Ishikawa (cell line): ENCODE data around the gene LRRC71.

ENCODE experiments used
- CEBPB ChIP-seq: IDR thresholded peaks from 2 replicates; pipeline ENCODE4 v1.6.1; 2012
- CREB1 ChIP-seq: IDR thresholded peaks from 2 replicates; pipeline ENCODE4 v1.6.1; 2012; ENCODE audit warnings: low read depth
- EGR1 ChIP-seq: IDR thresholded peaks from 2 replicates; pipeline ENCODE4 v1.6.1; 2012
- EP300 ChIP-seq: IDR thresholded peaks from 2 replicates; pipeline ENCODE4 v1.6.1; 2012; ENCODE audit warnings: borderline replicate concordance
- NFIC ChIP-seq: IDR thresholded peaks from 2 replicates; pipeline ENCODE4 v1.6.1; 2012
- RAD21 ChIP-seq: IDR thresholded peaks from 2 replicates; pipeline ENCODE4 v1.6.1; 2012; ENCODE audit warnings: low read depth
- TAF1 ChIP-seq: IDR thresholded peaks from 2 replicates; pipeline ENCODE4 v1.6.1; 2012; ENCODE audit warnings: low read depth, mild to moderate bottlenecking
- TCF12 ChIP-seq: IDR thresholded peaks from 2 replicates; pipeline ENCODE4 v1.6.1; 2012; ENCODE audit warnings: low read depth
- TEAD4 ChIP-seq: IDR thresholded peaks from 2 replicates; pipeline ENCODE4 v1.6.1; 2012
- YY1 ChIP-seq: IDR thresholded peaks from 2 replicates; pipeline ENCODE4 v1.6.1; 2012; ENCODE audit warnings: low read depth
- TF ChIP-seq, protein P1 (sequence below): IDR thresholded peaks from 2 replicates; pipeline ENCODE4 v1.6.1; 2012; ENCODE audit warnings: low read depth, mild to moderate bottlenecking

DNA sequence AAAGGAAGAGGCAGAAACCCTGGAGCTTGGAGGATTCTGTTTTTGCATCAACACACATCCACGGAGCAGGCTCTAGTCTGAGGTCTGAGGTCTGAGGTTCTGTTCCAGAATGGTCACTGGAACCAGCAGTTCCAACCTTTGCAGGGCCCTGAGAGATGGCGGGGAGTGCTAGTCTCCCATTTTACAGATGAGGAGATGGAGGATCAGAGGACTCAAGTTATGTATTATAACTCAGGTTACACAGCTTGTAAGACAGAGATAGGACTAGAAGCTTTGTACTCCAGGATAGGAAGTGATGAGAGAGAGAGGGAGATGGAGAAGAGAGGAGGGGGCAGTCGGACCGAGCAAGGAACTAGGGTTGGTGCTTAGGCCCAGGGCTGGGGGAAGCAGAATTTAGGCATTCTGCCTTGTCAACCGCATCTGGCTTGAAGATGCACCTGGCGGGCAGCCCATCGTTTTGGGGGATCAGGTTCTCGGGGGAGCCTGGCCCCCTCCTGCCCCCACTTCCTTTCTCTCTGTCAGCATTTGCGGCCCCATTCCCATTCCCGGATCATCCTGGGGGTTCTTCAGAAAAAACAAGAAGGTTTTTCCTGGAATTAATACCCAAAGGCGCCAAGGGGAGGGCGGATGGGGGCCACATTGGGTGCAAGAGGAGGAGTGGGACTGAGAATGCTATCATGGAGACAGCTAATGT, 21.3 kb upstream of the LRRC71 start:
- TF ChIP-seq TAF1 (no peak), EP300 (no peak), EGR1 (no peak), CREB1 (no peak), RAD21 (no peak), TEAD4 (no peak), YY1 (no peak), NFIC (no peak), TCF12 (no peak), CEBPB (no peak)
- TF ChIP-seq, protein P1, sequence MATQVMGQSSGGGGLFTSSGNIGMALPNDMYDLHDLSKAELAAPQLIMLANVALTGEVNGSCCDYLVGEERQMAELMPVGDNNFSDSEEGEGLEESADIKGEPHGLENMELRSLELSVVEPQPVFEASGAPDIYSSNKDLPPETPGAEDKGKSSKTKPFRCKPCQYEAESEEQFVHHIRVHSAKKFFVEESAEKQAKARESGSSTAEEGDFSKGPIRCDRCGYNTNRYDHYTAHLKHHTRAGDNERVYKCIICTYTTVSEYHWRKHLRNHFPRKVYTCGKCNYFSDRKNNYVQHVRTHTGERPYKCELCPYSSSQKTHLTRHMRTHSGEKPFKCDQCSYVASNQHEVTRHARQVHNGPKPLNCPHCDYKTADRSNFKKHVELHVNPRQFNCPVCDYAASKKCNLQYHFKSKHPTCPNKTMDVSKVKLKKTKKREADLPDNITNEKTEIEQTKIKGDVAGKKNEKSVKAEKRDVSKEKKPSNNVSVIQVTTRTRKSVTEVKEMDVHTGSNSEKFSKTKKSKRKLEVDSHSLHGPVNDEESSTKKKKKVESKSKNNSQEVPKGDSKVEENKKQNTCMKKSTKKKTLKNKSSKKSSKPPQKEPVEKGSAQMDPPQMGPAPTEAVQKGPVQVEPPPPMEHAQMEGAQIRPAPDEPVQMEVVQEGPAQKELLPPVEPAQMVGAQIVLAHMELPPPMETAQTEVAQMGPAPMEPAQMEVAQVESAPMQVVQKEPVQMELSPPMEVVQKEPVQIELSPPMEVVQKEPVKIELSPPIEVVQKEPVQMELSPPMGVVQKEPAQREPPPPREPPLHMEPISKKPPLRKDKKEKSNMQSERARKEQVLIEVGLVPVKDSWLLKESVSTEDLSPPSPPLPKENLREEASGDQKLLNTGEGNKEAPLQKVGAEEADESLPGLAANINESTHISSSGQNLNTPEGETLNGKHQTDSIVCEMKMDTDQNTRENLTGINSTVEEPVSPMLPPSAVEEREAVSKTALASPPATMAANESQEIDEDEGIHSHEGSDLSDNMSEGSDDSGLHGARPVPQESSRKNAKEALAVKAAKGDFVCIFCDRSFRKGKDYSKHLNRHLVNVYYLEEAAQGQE, result no peak
